Measurements from ENCODE around the gene ENOPH1. TPM values are rescaled to one million over a fixed set of nuclear protein-coding genes. Genes with fewer than 3 reads are reported as not detected.

The ENOPH1 gene
- total and polyA plus RNA-seq, 2 of the 13 experiments (the other 11 are each of a cell fraction or from before 2014, with no cell fraction given): 15.5 to 64.3 TPM

GRCh38 chr4:82489076-82489475 is 58.7 kb downstream of the ENOPH1 start:
- intact Hi-C loops (cut with micrococcal nuclease; ENCODE audit: unreplicated experiment) (no loop called here), in situ Hi-C loops (cut with HindIII; ENCODE audit: extremely low pct_ligation_motif_present, low pct_unique_long_range_greater_than_20kb) (no loop called here)
- peaks cover 9% of the 10 kb centered on the region for H3K4me1 ChIP-seq (ENCODE audit: insufficient read depth, low read length)
- H3K9me3 ChIP-seq (ENCODE audit: low read length): no peaks in the 10 kb centered on the region
- no peaks in the 10 kb centered on the region for H3K79me2 ChIP-seq (ENCODE audit: insufficient read depth, low read length)
- H2AFZ ChIP-seq (ENCODE audit: low read length): no peak overlapping the region
- FAIRE-seq (no peak), ATAC-seq (no peak), DNase-seq (ENCODE audit: low spot score) (no peak)
- 91% methylated on average over 1 of the region's 1 CpG for WGBS (ENCODE audit: low lambda C conversion rate)
- H3K27me3 ChIP-seq (ENCODE audit: control insufficient read depth in 1 of 2, insufficient read depth in 2 of 2, low read length in 2 of 2): no peaks in the 10 kb centered on the region
- no peak overlapping the region for H3K4me3 ChIP-seq (replicated peaks in 1 of 3; ENCODE audit: insufficient read depth in 1 of 3, low read depth in 2 of 3, low read length in 3 of 3)
- no peak overlapping the region for H3K4me2 ChIP-seq (ENCODE audit: low read depth, low read length)
- H4K20me1 ChIP-seq (ENCODE audit: insufficient read depth, low read length): no peaks in the 10 kb centered on the region
- no peak overlapping the region for H3K9ac ChIP-seq (ENCODE audit: insufficient read depth, low read depth, low read length)
- no peaks in the 10 kb centered on the region for H3K36me3 ChIP-seq (replicated peaks in 1 of 2; ENCODE audit: control insufficient read depth in 1 of 2, insufficient read depth in 2 of 2, low read length in 2 of 2)
- ChIA-PET POLR2A (interaction anchor here (0.6 kb wide), 1 partner anchor 353 kb away, joined by 3 read pairs; no protein-coding TSS in a partner anchor), CTCF (ENCODE audit: low intra/inter-chr PET ratio, low total read pairs) (no interaction called here)
- no peak overlapping the region for H3K27ac ChIP-seq (ENCODE audit: extremely low read length, insufficient read depth, low read length)
- no TSS peak for BruUV-seq (replicated peaks)
- TF ChIP-seq RELA (CRISPR knock-in tag; IDR thresholded peaks at IDR 0.05) (no peak), HOXA7 (CRISPR knock-in tag; IDR thresholded peaks at IDR 0.05) (no peak), YEATS2 (CRISPR knock-in tag; IDR thresholded peaks at IDR 0.05; ENCODE audit: borderline replicate concordance) (no peak), PPARG (CRISPR knock-in tag; conservative IDR thresholded peaks at IDR 0.05) (no peak), TCF7L2 (IDR thresholded peaks at IDR 0.05; ENCODE audit: low read depth, low read length) (no peak), ATF6 (CRISPR knock-in tag; conservative IDR thresholded peaks at IDR 0.05) (no peak), ZBTB25 (CRISPR knock-in tag; IDR thresholded peaks at IDR 0.05) (no peak), DNMT1 (CRISPR knock-in tag; IDR thresholded peaks at IDR 0.05) (no peak), ZBTB44 (CRISPR knock-in tag; IDR thresholded peaks at IDR 0.05) (no peak), ZFP1 (CRISPR knock-in tag; IDR thresholded peaks at IDR 0.05) (no peak), AKNA (CRISPR knock-in tag; IDR thresholded peaks at IDR 0.05; ENCODE audit: borderline replicate concordance) (no peak), ZNF256 (CRISPR knock-in tag; conservative IDR thresholded peaks at IDR 0.05) (no peak)
- TF ChIP-seq, protein P1, sequence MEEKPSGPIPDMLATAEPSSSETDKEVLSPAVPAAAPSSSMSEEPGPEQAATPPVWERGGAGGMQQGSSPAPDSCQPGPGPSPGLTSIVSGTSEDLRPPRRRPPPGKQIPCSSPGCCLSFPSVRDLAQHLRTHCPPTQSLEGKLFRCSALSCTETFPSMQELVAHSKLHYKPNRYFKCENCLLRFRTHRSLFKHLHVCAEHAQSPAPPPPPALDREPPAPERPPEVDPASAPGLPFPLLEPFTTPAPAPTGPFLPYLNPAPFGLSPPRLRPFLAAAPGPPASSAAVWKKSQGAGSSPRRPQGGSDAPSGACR (CRISPR knock-in tag; IDR thresholded peaks at IDR 0.05): no peak
- TF ChIP-seq, protein P2, sequence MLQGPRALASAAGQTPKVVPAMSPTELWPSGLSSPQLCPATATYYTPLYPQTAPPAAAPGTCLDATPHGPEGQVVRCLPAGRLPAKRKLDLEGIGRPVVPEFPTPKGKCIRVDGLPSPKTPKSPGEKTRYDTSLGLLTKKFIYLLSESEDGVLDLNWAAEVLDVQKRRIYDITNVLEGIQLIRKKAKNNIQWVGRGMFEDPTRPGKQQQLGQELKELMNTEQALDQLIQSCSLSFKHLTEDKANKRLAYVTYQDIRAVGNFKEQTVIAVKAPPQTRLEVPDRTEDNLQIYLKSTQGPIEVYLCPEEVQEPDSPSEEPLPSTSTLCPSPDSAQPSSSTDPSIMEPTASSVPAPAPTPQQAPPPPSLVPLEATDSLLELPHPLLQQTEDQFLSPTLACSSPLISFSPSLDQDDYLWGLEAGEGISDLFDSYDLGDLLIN (CRISPR knock-in tag; IDR thresholded peaks at IDR 0.05; ENCODE audit: borderline replicate concordance): no peak
